GM12878 (cell line): ENCODE measurements around the gene GSG1L. TPM values are rescaled to one million over a fixed set of nuclear protein-coding genes. Genes with fewer than 3 reads are reported as not detected.

ENCODE experiments used
- ATAC-seq: fragments of 200-7000 bp; cut with Tn5 transposase; 3 replicates; pipeline ENCODE4 v1.9.1; 2020; ENCODE audit warnings: mild to moderate bottlenecking, moderate library complexity
- Bru-seq: library from RNA; stranded (reverse); fragments of 400-500 nt; gene quantifications from one replicate; lab custom pipeline; 2021; lab: Mats Ljungman, UMichigan
- BruChase-seq, 2 experiments: library from RNA; stranded (reverse); fragments of 400-500 nt; gene quantifications; one replicate each; lab custom pipeline; 2021; lab: Mats Ljungman, UMichigan
- BruUV-seq: library from RNA; stranded (reverse); fragments of 400-500 nt; replicated peaks from 2 replicates; lab custom pipeline; 2021; lab: Mats Ljungman, UMichigan
- CTCF ChIA-PET: fragments of 300-600 bp; sonication (Branson Sonifier 250); formaldehyde crosslinking; extraction: SDS; loops from one replicate; lab custom pipeline; 2021; ENCODE audit warnings: inconsistent platforms; lab: Yijun Ruan, JAX
- POLR2A ChIA-PET: fragments of 350-600 bp; formaldehyde crosslinking; extraction: SDS; loops from one replicate; lab custom pipeline; 2021; ENCODE audit warnings: inconsistent platforms; lab: Charles Lee
- RAD21 ChIA-PET: fragments of 300-600 bp; sonication (Branson Sonifier 250); formaldehyde crosslinking; loops from one replicate; lab custom pipeline; 2023; ENCODE audit warnings: antibody characterized with exemption; ENCODE audit not compliant: unreplicated experiment; lab: Charles Lee
- SMC1A ChIA-PET: fragments of 300-600 bp; sonication (Branson Sonifier 250); formaldehyde crosslinking; loops from one replicate; lab custom pipeline; 2023; ENCODE audit not compliant: unreplicated experiment, uncharacterized antibody; lab: Charles Lee
- DNase-seq: peaks from one replicate; pipeline ENCODE4 v3.0.0-alpha.2; 2011; ENCODE audit warnings: low read depth, low spot score
- FAIRE-seq: peaks from 3 replicates; lab custom pipeline; 2011; peaks lifted over from hg19 to GRCh38; lab: Jason Lieb, UNC
- H2AFZ ChIP-seq: 2 replicates; pipeline ENCODE4 v1.6.0; 2011; ENCODE audit warnings: low read depth, low read length, control low read depth; ENCODE audit not compliant: control insufficient read depth
- H3K27ac ChIP-seq: 2 replicates; pipeline ENCODE4 v1.5.1; 2011; ENCODE audit warnings: control low read depth; ENCODE audit not compliant: control insufficient read depth, insufficient read depth
- H3K27me3 ChIP-seq, 2 experiments: replicated peaks in 1 of 2; 2 replicates each; pipeline versions ENCODE4 v1.6.0 to v1.6.1; 2011; ENCODE audit warnings: low read length in 1 of 2; ENCODE audit not compliant: control insufficient read depth in 2 of 2, insufficient read depth in 2 of 2
- H3K36me3 ChIP-seq, 2 experiments: 2 replicates each; pipeline ENCODE4 v1.5.1; 2011; ENCODE audit warnings: low read length in 1 of 2; ENCODE audit not compliant: control insufficient read depth in 2 of 2, insufficient read depth in 2 of 2
- H3K4me1 ChIP-seq: 2 replicates; pipeline ENCODE4 v1.6.1; 2011; ENCODE audit warnings: mild to moderate bottlenecking, low read length, moderate library complexity, mixed read lengths; ENCODE audit not compliant: control insufficient read depth, insufficient read depth
- H3K4me2 ChIP-seq: 2 replicates; pipeline ENCODE4 v1.6.0; 2011; ENCODE audit warnings: control low read depth; ENCODE audit not compliant: control insufficient read depth, insufficient read depth
- H3K4me3 ChIP-seq: fragments of 200-600 bp; sonication (generic); 2 replicates; pipeline ENCODE4 v1.5.1; 2016
- H3K79me2 ChIP-seq: 2 replicates; pipeline ENCODE4 v1.6.0; 2011; ENCODE audit warnings: low read length; ENCODE audit not compliant: control insufficient read depth, insufficient read depth
- H3K9ac ChIP-seq: 2 replicates; pipeline ENCODE4 v1.8.0; 2011; ENCODE audit warnings: low read length, control low read depth, mixed read lengths; ENCODE audit not compliant: control insufficient read depth, insufficient read depth
- H3K9me3 ChIP-seq: replicated peaks from 3 replicates; pipeline ENCODE4 v1.5.1; 2011; ENCODE audit warnings: mild to moderate bottlenecking, low read length; ENCODE audit not compliant: control insufficient read depth, insufficient read depth
- H4K20me1 ChIP-seq: 2 replicates; pipeline ENCODE4 v1.6.0; 2011; ENCODE audit not compliant: control insufficient read depth, insufficient read depth
- BMI1 ChIP-seq: fragments of 450-650 bp; IDR thresholded peaks from 2 replicates; pipeline ENCODE4 v1.6.1; 2016; ENCODE audit warnings: mild to moderate bottlenecking, moderate library complexity, borderline replicate concordance
- BRCA1 ChIP-seq: IDR thresholded peaks from 2 replicates; pipeline ENCODE4 v1.6.1; 2011; ENCODE audit warnings: low read depth, low read length, improper control_type of control experiment
- CBX3 ChIP-seq: fragments of 200-600 bp; sonication (generic); IDR thresholded peaks from 2 replicates; pipeline ENCODE4 v1.6.1; 2016; ENCODE audit warnings: low read depth, borderline replicate concordance
- CREB1 ChIP-seq: IDR thresholded peaks from 2 replicates; pipeline ENCODE4 v1.6.1; 2012; ENCODE audit warnings: low read depth, mild to moderate bottlenecking, inconsistent platforms
- CTCF ChIP-seq, 3 experiments: IDR thresholded peaks in 2 of 3; conservative IDR thresholded peaks in 1 of 3; 2 replicates each; pipeline ENCODE4 v1.5.1; 2011; ENCODE audit warnings: low read depth in 3 of 3, low read length in 3 of 3, mild to moderate bottlenecking in 3 of 3, control low read depth in 2 of 3, moderate library complexity in 2 of 3, inconsistent platforms in 1 of 3, mixed read lengths in 1 of 3; ENCODE audit not compliant: control insufficient read depth in 2 of 3, insufficient read depth in 1 of 3; ENCODE audit errors: extremely low read depth in 1 of 3
- E2F4 ChIP-seq: IDR thresholded peaks from 2 replicates; pipeline ENCODE4 v1.6.1; 2012; ENCODE audit warnings: low read depth, low read length, improper control_type of control experiment
- EGR1 ChIP-seq, 2 experiments: IDR thresholded peaks; 1 replicate in 1 of 2; 2 replicates in 1 of 2; pipeline ENCODE4 v1.6.1; 2011 to 2012; ENCODE audit warnings: low read depth in 2 of 2, low read length in 2 of 2, borderline replicate concordance in 1 of 2, mild to moderate bottlenecking in 1 of 2, moderate library complexity in 1 of 2
- IKZF2 ChIP-seq, 2 experiments: fragments of 450-650 bp; IDR thresholded peaks; 2 replicates each; pipeline ENCODE4 v1.6.1; 2017; ENCODE audit warnings: mild to moderate bottlenecking in 2 of 2, moderate library complexity in 2 of 2
- NFIC ChIP-seq: IDR thresholded peaks from 2 replicates; pipeline ENCODE4 v1.6.1; 2012; ENCODE audit warnings: low read depth, mild to moderate bottlenecking, inconsistent platforms, low read length, moderate library complexity
- RELA ChIP-seq: fragments of 450-650 bp; IDR thresholded peaks from 2 replicates; pipeline ENCODE4 v1.8.0; 2014; ENCODE audit warnings: borderline replicate concordance; ENCODE audit not compliant: partially characterized antibody
- SMAD5 ChIP-seq: IDR thresholded peaks from 2 replicates; pipeline ENCODE4 v1.6.1; 2016; ENCODE audit warnings: antibody characterized with exemption, low read depth
- SP1 ChIP-seq: IDR thresholded peaks from one replicate; pipeline ENCODE4 v1.6.1; 2011; ENCODE audit warnings: low read depth, low read length
- SPI1 ChIP-seq: IDR thresholded peaks from 2 replicates; pipeline ENCODE4 v1.6.1; 2011; ENCODE audit warnings: low read depth, mild to moderate bottlenecking, low read length, moderate library complexity, borderline replicate concordance; ENCODE audit not compliant: insufficient read depth
- SREBF1 ChIP-seq: IDR thresholded peaks from 2 replicates; pipeline ENCODE4 v1.6.1; 2012; ENCODE audit warnings: mild to moderate bottlenecking, low read length
- ZBED1 ChIP-seq: IDR thresholded peaks from 2 replicates; pipeline ENCODE4 v1.6.1; 2016; ENCODE audit warnings: borderline replicate concordance
- ZNF24 ChIP-seq: fragments of 450-650 bp; IDR thresholded peaks from 2 replicates; pipeline ENCODE4 v1.6.1; 2017; ENCODE audit warnings: antibody characterized with exemption, mild to moderate bottlenecking
- WGBS: methylation state at CpG from one replicate; pipeline ENCODE4 v1.1.6; 2016; ENCODE audit warnings: low lambda C conversion rate; ENCODE audit not compliant: insufficient replicate concordance, insufficient coverage; ENCODE audit errors: missing lambda C conversion rate; 5-methylcytosine and 5-hydroxymethylcytosine counted together
- in situ Hi-C: fragments of 300-500 bp; cut with MboI; formaldehyde crosslinking; loops from 9 replicates; pipeline ENCODE4 v1.14.3; 2018; ENCODE audit warnings: mixed read lengths
- intact Hi-C: fragments of 100-400 bp; cut with micrococcal nuclease; formaldehyde crosslinking; loops from one replicate; pipeline ENCODE4 v1.14.2; 2022; ENCODE audit not compliant: unreplicated experiment
- long read RNA-seq, 2 experiments: library from polyadenylated mRNA; unstranded; transcript quantifications; one replicate each; pipeline ENCODE4 v2.0.0, GENCODE V29; 2019 to 2020
- polyA minus RNA-seq, 3 experiments: library from RNA; depleted of rRNA, polyadenylated mRNA; stranded (reverse); fragments of >200 nt; gene quantifications; 2 replicates each; pipeline ENCODE4 v1.2.3, GENCODE V29; 2011
- polyA plus RNA-seq, 11 experiments: library from polyadenylated mRNA; depleted of rRNA in 4 of 11; unstranded in 6 of 11; stranded (reverse) in 5 of 11; fragments of >200 nt; fragmentation: Nextera tagmentation in 4 of 11; fragmentation: Illumina TruSeq in 1 of 11; extraction: Ambion mirVana in 4 of 11; extraction: Trizol in 1 of 11; gene quantifications; 1 replicate in 1 of 11; 2 replicates in 10 of 11; pipeline versions ENCODE4 v1.2.1 to v1.2.3, GENCODE V29; 2011 to 2016; ENCODE audit warnings: inconsistent platforms in 2 of 11, missing spikeins in 2 of 11, low read depth in 1 of 11
- total RNA-seq, 4 experiments: library from RNA; depleted of rRNA in 3 of 4; stranded (reverse); fragments of >200 nt in 3 of 4; fragmentation: Illumina TruSeq in 1 of 4; extraction: Trizol in 1 of 4; gene quantifications; 2 replicates each; pipeline versions ENCODE4 v1.2.1 to v1.2.3, GENCODE V29; 2013 to 2021

The GSG1L gene
- total RNA-seq (2013; cell fraction: nucleolus; rRNA removed): not detected in 2 replicates
- not detected in 2 replicates for total RNA-seq (2014; rRNA removed)
- not detected in 2 replicates for total RNA-seq (2014; rRNA removed; fragmentation: Illumina TruSeq; extraction: Trizol)
- total RNA-seq (2021): not detected in 2 replicates
- polyA plus RNA-seq (2011; ENCODE audit: low read depth): not detected
- polyA plus RNA-seq (2011; rRNA removed): not detected in 2 replicates
- polyA plus RNA-seq (2011; cell fraction: cytosol; rRNA removed): not detected in 2 replicates
- not detected in 2 replicates for polyA plus RNA-seq (2011; cell fraction: nucleus; rRNA removed)
- polyA plus RNA-seq (2012): not detected in 2 replicates
- polyA plus RNA-seq (2014; fragmentation: Illumina TruSeq; extraction: Trizol): not detected in 2 replicates
- polyA plus RNA-seq (2014; fragmentation: Nextera tagmentation; extraction: Ambion mirVana): not detected
- not detected in 2 replicates for polyA plus RNA-seq (2014; rRNA removed)
- polyA plus RNA-seq (2016; fragmentation: Nextera tagmentation; extraction: Ambion mirVana): not detected
- polyA minus RNA-seq (2011; rRNA and poly(A)+ RNA removed): not detected in 2 replicates
- polyA minus RNA-seq (2011; cell fraction: cytosol; rRNA and poly(A)+ RNA removed): not detected in 2 replicates
- polyA minus RNA-seq (2011; cell fraction: nucleus; rRNA and poly(A)+ RNA removed): not detected in 2 replicates
- percentile 13 among the genes with signal in this experiment for Bru-seq, nascent RNA
- percentile 8 among the genes with signal in this experiment for BruChase-seq, experiment 1, labeled RNA remaining after a 6-hour chase
- BruChase-seq, experiment 2, labeled RNA remaining after a 2-hour chase: percentile 10 among the genes with signal in this experiment
- long read RNA-seq, experiment 1: 0 reads
- long read RNA-seq, experiment 2: 0 reads

GRCh38 chr16:28063591-28064061 lies at the start of gene GSG1L:
TSS of gene GSG1L (minus strand) at chr16:28063714. CDS start at chr16:28063424, 290 bp downstream.
- H4K20me1 ChIP-seq: no peaks in the 10 kb centered on the region
- no peaks in the 10 kb centered on the region for H3K9me3 ChIP-seq
- WGBS: 5% methylated on average over 26 of the region's 54 CpGs
- BruUV-seq: no TSS peak
- FAIRE-seq (no peak), DNase-seq (no peak), ATAC-seq (no peak)
- ChIA-PET SMC1A (no interaction called here), POLR2A (no interaction called here), CTCF (no interaction called here), RAD21 (interaction anchor here (0.7 kb wide), 1 partner anchor 427 kb away, joined by 4 read pairs; no protein-coding TSS in a partner anchor)
- no peak within 1 kb of the TSS for H2AFZ ChIP-seq
- H3K27ac ChIP-seq: no peak within 1 kb of the TSS
- H3K4me1 ChIP-seq: no peaks in the 10 kb centered on the region
- no peaks in the 10 kb centered on the region for H3K36me3 ChIP-seq
- intact Hi-C loops (no loop called here), in situ Hi-C loops (loop anchor here (25.0 kb wide), 1 partner anchor 426 kb away; no protein-coding TSS in a partner anchor)
- no peak within 1 kb of the TSS for H3K4me2 ChIP-seq
- H3K4me3 ChIP-seq: no peak within 1 kb of the TSS
- peaks cover 7 to 11% of the 10 kb centered on the region in 2 experiments; a peak in 3 of 4 replicates for H3K27me3 ChIP-seq
- no peaks in the 10 kb centered on the region for H3K79me2 ChIP-seq
- no peak within 1 kb of the TSS for H3K9ac ChIP-seq
- no peak for TF ChIP-seq SMAD5
- TF ChIP-seq EGR1 (IDR thresholded peaks at IDR 0.05; ENCODE audit: borderline replicate concordance in 1 of 2, low read depth in 2 of 2, low read length in 2 of 2): no peak
- no peak for TF ChIP-seq CBX3
- TF ChIP-seq ZBED1: no peak
- no peak for TF ChIP-seq CREB1
- TF ChIP-seq CTCF (IDR thresholded peaks at IDR 0.05 in 2 of 3, conservative IDR thresholded peaks at IDR 0.05 in 1 of 3; ENCODE audit: control insufficient read depth in 2 of 3, extremely low read depth in 1 of 3, insufficient read depth in 1 of 3, low read depth in 3 of 3, low read length in 3 of 3): no peak
- no peak for TF ChIP-seq E2F4
- TF ChIP-seq SP1: no peak
- TF ChIP-seq SREBF1: no peak
- no peak for TF ChIP-seq ZNF24
- TF ChIP-seq IKZF2 (IDR thresholded peaks at IDR 0.05): no peak
- no peak for TF ChIP-seq BRCA1
- no peak for TF ChIP-seq SPI1
- TF ChIP-seq RELA: no peak
- TF ChIP-seq BMI1: no peak
- no peak for TF ChIP-seq NFIC
